Activated CD4-positive, alpha-beta T cell treated with anti-CD3 and anti-CD28 coated beads, Interleukin-2, amount 10 ng/mL, durations not matched to agents 7 days and 5 days (primary cell): Measurements from ENCODE around the gene BMI1. TPM values are rescaled to one million over a fixed set of nuclear protein-coding genes. Genes with fewer than 3 reads are reported as not detected.
"Not testable (repeated sequence)": the region's sequence is repeated elsewhere in the genome, so short reads cannot be mapped to it uniquely, and the experiment has no call there.

ENCODE experiments used
- CTCF ChIA-PET: fragments of 350-600 bp; sonication (Branson Sonifier 250); formaldehyde crosslinking; loops from one replicate; lab custom pipeline; 2021; ENCODE audit warnings: antibody characterized with exemption; lab: Charles Lee
- POLR2A ChIA-PET: fragments of 350-600 bp; sonication (Branson Sonifier 250); formaldehyde crosslinking; loops from one replicate; lab custom pipeline; 2021; ENCODE audit warnings: antibody characterized with exemption; lab: Charles Lee
- DNase-seq: peaks from one replicate; pipeline ENCODE4 v3.0.0-alpha.2; 2020
- H3K27ac Mint-ChIP-seq: one replicate; pipeline ENCODE4 v1.8.0; 2021; ENCODE audit warnings: mild to moderate bottlenecking, moderate library complexity, mixed read lengths
- H3K27me3 Mint-ChIP-seq: one replicate; pipeline ENCODE4 v1.8.0; 2021; ENCODE audit warnings: mixed read lengths
- H3K36me3 Mint-ChIP-seq: one replicate; pipeline ENCODE4 v1.8.0; 2021; ENCODE audit warnings: low read depth, mixed read lengths
- H3K4me1 Mint-ChIP-seq: one replicate; pipeline ENCODE4 v1.8.0; 2021; ENCODE audit warnings: mixed read lengths
- H3K4me3 Mint-ChIP-seq: one replicate; pipeline ENCODE4 v1.8.0; 2021; ENCODE audit warnings: mild to moderate bottlenecking, moderate library complexity, mixed read lengths
- H3K9me3 Mint-ChIP-seq: one replicate; pipeline ENCODE4 v1.8.0; 2021; ENCODE audit warnings: mixed read lengths
- total RNA-seq, 2 experiments: library from RNA; stranded (reverse); gene quantifications; one replicate each; pipeline ENCODE4 v1.2.3, GENCODE V29; 2021

BMI1 gene
- total RNA-seq, 2 experiments from 2014 or later = 29.5 to 30.3 TPM

DNA sequence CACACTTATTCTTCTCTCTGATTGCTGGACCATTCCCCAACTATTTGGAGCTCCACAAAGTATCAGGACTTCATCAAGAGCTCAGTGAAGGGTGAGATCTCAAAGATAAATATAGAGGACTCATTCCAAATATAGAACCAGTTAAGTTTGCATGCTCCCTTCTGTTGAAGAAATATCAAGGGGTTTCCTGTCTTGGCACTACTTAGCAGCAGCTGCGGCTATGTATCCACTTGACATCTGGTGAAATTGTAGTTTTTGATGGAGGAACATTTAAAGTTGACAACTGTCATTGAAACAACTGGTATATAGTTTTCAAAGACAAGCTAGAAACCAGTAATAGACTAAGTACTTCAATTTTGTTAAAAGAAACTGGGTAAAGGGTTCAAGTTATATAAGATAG is 23.4 kb downstream of the BMI1 start:
- Mint-ChIP-seq H3K36me3 (peaks cover 8% of the 10 kb centered on the region), H3K4me1 (peaks cover 34% of the 10 kb centered on the region), H3K27me3 (peaks cover 75% of the 10 kb centered on the region), H3K9me3 (no peaks in the 10 kb centered on the region), H3K27ac (no peak overlapping the region), H3K4me3 (no peak overlapping the region)
- DNase-seq = no peak
- ChIA-PET CTCF (interaction anchor here (0.7 to 1.4 kb wide), 2 partner anchors 10 to 131 kb away, joined by 3 read pairs; no protein-coding TSS in a partner anchor), POLR2A (no interaction called here)

DNA sequence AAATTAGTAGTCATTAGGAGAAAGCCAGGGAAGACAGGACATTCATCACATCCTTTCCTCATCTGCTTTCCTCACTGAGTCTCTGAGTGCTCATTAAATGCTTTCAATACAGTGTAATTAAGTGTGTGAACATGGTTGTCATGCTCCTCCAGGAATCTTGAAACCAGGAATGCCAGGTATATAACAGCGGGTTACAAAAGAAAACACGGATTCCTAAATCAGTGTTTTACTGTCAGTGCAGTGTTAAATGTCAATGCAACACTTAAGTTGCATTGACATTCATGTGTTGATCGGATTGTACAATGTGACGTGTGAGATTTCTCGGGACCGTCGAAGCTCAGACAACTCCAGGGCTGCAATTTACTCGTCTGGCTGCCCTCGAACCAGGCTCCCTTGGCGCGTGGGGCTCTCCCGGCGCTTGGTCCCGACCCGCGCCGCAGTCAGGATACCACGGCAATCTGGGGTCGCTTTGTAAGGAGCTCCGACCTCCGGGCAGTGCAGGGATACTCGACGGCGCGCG is 23.9 kb downstream of the BMI1 start:
- peak overlapping the region; percentile 41 for H3K27ac Mint-ChIP-seq
- peaks cover 74% of the 10 kb centered on the region for H3K27me3 Mint-ChIP-seq
- peaks cover 8% of the 10 kb centered on the region for H3K36me3 Mint-ChIP-seq
- DNase-seq = no peak
- H3K9me3 Mint-ChIP-seq = no peaks in the 10 kb centered on the region
- ChIA-PET CTCF (interaction anchor here (1.0 to 1.4 kb wide), 3 partner anchors 10 to 29 kb away, joined by 3 to 4 read pairs (median 3); no protein-coding TSS in a partner anchor), POLR2A (no interaction called here)
- H3K4me3 Mint-ChIP-seq = peak overlapping the region; percentile 56
- H3K4me1 Mint-ChIP-seq = peaks cover 29% of the 10 kb centered on the region

DNA sequence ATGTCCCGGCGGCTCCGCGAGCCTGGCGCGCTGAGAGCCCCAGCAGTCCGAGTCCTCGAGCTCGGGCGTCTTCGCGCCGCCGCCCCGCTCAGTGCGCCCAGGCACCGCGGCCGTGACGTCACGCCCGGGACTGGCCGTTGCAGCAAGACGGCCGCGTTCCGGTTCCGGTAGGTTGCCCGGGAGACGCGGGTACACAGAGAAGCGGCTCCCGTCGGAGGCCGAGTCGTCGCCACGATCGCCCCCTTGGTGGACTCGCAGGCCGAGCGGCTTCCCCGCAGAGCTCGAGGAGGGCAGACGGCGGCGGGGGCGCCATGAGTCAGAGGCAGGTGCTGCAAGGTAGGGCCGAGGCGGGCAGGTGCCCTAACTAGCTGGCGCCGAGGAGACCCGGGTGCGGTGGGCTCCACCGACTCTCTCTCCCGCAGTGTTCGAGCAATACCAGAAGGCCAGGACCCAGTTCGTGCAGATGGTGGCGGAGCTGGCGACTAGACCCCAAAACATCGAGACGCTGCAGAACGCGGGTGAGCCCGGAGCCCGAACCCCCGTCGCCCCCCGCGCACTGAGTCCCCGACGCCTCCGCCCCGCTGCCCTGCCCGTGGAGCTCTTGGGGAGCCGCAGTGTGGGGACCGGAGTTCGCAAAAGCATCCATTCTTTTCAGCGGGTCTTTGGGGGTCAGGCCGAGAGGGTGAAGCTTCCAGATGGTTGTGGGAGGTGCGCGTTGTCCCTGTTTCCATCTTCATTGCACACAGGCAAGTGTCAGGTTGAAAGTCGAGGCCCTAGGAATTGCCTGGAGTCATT is 24.6 kb downstream of the BMI1 start, which contains the start of gene SPAG6:
SPAG6 (plus strand) TSS at position 196 of the 795 bp plus-strand sequence; CDS start at position 312, 116 bp downstream.
- ChIA-PET POLR2A (no interaction called here), CTCF (interaction anchor here (0.6 to 1.4 kb wide), 4 partner anchors 9 to 337 kb away, joined by 3 to 4 read pairs (median 3); no protein-coding TSS in a partner anchor)
- DNase-seq = peak; percentile 52
- Mint-ChIP-seq H3K27ac (peak within 1 kb of the TSS; percentile 73), H3K27me3 (peaks cover 72% of the 10 kb centered on the region), H3K4me3 (peak within 1 kb of the TSS; percentile 56), H3K4me1 (peaks cover 24% of the 10 kb centered on the region), H3K36me3 (peaks cover 8% of the 10 kb centered on the region), H3K9me3 (no peaks in the 10 kb centered on the region)

DNA sequence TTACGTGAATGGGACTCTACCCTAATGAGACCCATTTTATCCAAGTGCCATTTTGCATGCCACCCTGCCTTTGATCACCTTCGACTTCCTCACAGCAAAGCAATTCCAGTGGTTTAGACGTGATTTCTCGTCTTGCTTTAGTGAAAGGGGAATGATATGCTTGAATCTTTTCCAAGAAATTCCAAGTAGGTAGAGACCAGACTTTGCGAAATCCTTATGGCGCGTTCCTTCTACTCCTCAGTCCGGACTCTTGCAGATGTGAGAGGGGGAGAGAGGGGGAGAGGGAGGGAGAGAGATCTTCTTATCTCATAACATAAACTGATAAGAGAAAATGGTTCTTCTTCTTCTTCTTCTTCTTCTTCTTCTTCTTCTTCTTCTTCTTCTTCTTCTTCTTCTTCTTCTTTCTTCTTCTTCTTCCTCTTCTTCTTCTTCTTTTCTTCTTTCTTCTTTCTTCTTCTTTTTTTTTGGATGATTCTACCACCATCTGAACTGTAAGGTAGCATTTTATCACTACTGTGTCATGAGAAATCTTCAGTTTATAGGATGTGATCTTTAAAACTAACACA is 25.3 kb downstream of the BMI1 start:
- Mint-ChIP-seq H3K27ac (peak overlapping the region; percentile 73), H3K4me1 (peaks cover 24% of the 10 kb centered on the region), H3K27me3 (peaks cover 74% of the 10 kb centered on the region), H3K36me3 (peaks cover 8% of the 10 kb centered on the region), H3K4me3 (peak overlapping the region; percentile 27), H3K9me3 (no peaks in the 10 kb centered on the region)
- DNase-seq = no peak
- ChIA-PET POLR2A (no interaction called here), CTCF (interaction anchor here (1.0 kb wide), 1 partner anchor 10 kb away, joined by 4 read pairs; no protein-coding TSS in a partner anchor)

DNA sequence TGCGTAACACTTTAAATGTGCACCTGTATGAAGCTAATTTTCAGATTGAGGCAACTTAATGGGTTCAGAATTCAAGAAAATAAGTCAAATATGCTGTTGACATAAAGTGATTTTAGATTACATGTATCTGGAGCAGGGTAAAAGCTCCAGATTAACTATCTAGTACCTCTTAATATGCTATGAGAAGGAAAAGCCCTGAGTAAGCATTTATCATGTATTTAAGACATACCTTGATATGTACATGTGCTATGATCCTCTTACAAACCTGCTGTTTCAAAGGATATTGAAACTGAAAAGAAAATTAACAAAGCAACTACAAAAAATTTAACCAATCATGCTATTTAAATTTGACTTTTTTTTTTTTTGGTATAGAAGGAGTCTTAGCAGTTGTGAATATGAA is 28.9 kb downstream of the BMI1 start:
- DNase-seq = no peak
- peaks cover 47% of the 10 kb centered on the region for H3K27me3 Mint-ChIP-seq
- no peak overlapping the region for H3K4me3 Mint-ChIP-seq
- no peak overlapping the region for H3K27ac Mint-ChIP-seq
- ChIA-PET POLR2A (no interaction called here), CTCF (interaction anchor here (1.1 to 1.7 kb wide), 2 partner anchors 9 to 10 kb away, joined by 3 to 4 read pairs; no protein-coding TSS in a partner anchor)
- H3K36me3 Mint-ChIP-seq = peaks cover 3% of the 10 kb centered on the region
- peaks cover 10% of the 10 kb centered on the region for H3K4me1 Mint-ChIP-seq
- H3K9me3 Mint-ChIP-seq = no peaks in the 10 kb centered on the region

DNA sequence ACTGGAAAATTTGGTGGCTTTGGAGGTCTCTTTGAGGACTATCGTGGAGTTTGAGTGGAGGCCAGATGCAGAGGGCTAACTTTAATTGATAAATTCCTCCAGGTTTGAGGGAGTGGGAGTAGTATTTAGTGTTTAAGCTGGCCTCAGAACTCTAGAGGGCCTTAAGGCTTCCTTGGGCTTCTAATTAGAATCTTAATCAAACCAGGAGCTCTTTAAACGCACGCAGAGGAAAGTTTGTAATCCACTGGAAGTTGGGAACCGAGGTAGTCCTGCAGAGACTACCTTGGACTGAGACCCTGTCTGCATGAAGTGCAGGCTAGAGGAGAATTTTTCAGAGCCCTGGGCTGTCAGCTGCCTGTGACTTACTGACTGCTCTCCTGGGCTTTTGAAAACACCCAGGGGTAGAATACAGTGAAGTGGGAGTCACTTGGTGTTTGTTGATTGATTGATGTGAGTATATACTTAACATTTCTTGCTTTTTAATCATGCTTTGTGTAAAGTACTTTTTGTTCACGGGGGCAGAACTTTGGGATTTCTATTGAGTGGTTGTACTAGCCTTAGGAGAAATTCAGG is 30.3 kb downstream of the BMI1 start:
- DNase-seq = no peak
- CTCF ChIA-PET = interaction anchor here (0.7 kb wide), 1 partner anchor 23 kb away, joined by 3 read pairs; no protein-coding TSS in a partner anchor
- POLR2A ChIA-PET = no interaction called here
- Mint-ChIP-seq H3K27me3 (peaks cover 39% of the 10 kb centered on the region), H3K36me3 (peaks cover 2% of the 10 kb centered on the region), H3K27ac (no peak overlapping the region), H3K4me3 (no peak overlapping the region), H3K9me3 (no peaks in the 10 kb centered on the region), H3K4me1 (peaks cover 2% of the 10 kb centered on the region)

DNA sequence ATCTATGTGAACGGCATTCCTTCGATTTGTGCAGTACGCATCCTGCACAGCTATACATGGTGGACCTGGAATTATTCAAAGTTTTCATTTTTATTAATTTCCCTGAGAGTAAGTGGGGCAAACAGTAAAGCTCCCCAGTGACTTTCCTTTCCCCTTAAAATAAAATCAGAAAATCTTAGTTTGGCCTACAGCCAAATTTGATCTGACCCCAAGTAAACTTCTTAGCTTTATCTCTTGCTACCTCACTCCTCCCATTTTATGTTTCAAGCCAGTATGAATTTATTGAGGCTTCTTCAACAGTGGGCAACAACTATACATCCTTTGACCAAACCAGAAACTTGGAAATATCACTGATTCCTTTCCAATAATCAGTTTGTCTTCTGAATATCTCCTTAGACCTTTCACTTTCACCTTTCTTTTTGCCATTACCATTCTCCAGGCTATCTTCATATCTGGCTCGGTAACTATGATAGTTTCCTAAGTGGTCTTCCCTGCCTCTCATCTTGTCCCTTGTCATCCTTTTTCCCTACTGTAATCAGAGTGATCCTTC is 35.5 kb downstream of the BMI1 start:
- H3K36me3 Mint-ChIP-seq = no peaks in the 10 kb centered on the region
- H3K4me1 Mint-ChIP-seq = no peaks in the 10 kb centered on the region
- ChIA-PET CTCF (interaction anchor here (1.2 kb wide), 2 partner anchors 11 to 14 kb away, joined by 4 read pairs; partner anchors contain the start of gene SPAG6), POLR2A (no interaction called here)
- H3K27me3 Mint-ChIP-seq = peaks cover 9% of the 10 kb centered on the region
- H3K27ac Mint-ChIP-seq = no peak overlapping the region
- no peaks in the 10 kb centered on the region for H3K9me3 Mint-ChIP-seq
- no peak overlapping the region for H3K4me3 Mint-ChIP-seq
- no peak for DNase-seq

DNA sequence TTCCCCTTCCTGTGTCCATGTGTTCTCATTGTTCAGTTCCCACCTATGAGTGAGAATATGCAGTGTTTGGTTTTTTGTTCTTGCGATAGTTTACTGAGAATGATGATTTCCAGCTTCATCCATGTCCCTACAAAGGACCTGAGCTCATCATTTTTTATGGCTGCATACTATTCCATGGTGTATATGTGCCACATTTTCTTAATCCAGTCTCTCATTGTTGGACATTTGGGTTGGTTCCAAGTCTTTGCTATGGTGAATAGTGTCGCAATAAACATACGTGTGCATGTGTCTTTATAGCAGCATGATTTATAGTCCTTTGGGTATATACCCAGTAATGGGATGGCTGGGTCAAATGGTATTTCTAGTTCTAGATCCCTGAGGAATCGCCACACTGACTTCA is 36.9 kb downstream of the BMI1 start:
- POLR2A ChIA-PET, H3K9me3 Mint-ChIP-seq, DNase-seq, H3K4me3 Mint-ChIP-seq, H3K27ac Mint-ChIP-seq, CTCF ChIA-PET, H3K27me3 Mint-ChIP-seq, H3K4me1 Mint-ChIP-seq, H3K36me3 Mint-ChIP-seq: not testable (repeated sequence)

DNA sequence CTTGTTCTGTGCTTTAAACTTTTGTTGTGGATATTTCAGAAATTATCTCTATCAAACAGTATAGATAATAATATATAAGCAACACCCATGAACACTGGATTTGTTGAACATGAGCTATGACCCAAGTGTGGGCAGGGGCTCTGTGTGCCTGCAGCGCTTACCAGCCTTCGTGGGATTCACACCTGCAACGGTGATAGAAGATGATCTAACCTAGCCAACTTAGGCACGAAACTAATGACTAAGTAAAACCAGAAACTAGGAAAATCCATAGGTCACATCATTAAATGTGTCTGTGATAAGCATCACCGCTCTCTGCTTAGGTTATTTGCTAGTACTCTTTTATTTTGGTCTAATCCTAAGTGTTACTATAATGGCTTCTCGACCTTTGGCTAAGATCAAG is 42.4 kb downstream of the BMI1 start:
- H3K4me1 Mint-ChIP-seq = peaks cover 17% of the 10 kb centered on the region
- no peaks in the 10 kb centered on the region for H3K9me3 Mint-ChIP-seq
- H3K27ac Mint-ChIP-seq = no peak overlapping the region
- DNase-seq = no peak
- H3K36me3 Mint-ChIP-seq = peaks cover 2% of the 10 kb centered on the region
- POLR2A ChIA-PET = no interaction called here
- H3K27me3 Mint-ChIP-seq = no peaks in the 10 kb centered on the region
- CTCF ChIA-PET = interaction anchor here (1.1 to 1.3 kb wide), 2 partner anchors 10 to 39 kb away, joined by 3 read pairs; no protein-coding TSS in a partner anchor
- no peak overlapping the region for H3K4me3 Mint-ChIP-seq

DNA sequence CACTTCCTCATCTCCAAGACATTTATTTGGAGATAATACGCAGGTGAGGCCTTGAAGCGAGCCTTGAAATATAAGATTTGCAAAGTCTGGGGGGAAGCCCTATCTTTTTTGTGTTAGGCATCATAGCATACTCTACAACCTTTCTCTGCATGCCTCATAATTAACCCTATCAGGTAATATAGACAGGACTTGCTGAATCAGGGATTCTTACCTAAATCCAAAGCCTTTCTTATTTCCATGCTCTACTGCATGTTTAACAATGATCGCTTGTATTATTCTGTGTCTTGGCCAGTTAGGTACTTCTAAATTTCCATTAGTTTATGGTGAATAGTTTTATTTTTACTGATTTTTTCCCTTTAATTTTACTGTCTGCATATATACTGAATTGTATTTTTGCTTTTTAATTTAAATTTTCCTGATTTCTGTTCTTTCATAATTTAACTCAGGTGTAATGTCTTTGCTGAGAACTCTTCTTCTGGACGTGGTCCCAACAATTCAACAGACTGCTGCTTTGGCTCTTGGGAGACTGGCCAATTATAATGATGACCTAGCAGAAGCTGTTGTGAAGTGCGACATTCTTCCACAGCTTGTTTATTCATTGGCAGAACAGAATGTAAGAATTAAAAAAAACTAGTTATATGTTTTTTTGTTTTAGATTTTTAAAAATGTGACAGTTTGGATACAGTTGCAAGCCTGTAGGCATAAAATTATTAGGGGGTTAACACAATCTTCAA is 43.7 kb downstream of the BMI1 start:
- CTCF ChIA-PET = no interaction called here
- POLR2A ChIA-PET = no interaction called here
- Mint-ChIP-seq H3K27ac (no peak overlapping the region), H3K27me3 (no peaks in the 10 kb centered on the region), H3K4me1 (peaks cover 27% of the 10 kb centered on the region), H3K36me3 (peaks cover 4% of the 10 kb centered on the region), H3K4me3 (no peak overlapping the region), H3K9me3 (no peaks in the 10 kb centered on the region)
- no peak for DNase-seq

DNA sequence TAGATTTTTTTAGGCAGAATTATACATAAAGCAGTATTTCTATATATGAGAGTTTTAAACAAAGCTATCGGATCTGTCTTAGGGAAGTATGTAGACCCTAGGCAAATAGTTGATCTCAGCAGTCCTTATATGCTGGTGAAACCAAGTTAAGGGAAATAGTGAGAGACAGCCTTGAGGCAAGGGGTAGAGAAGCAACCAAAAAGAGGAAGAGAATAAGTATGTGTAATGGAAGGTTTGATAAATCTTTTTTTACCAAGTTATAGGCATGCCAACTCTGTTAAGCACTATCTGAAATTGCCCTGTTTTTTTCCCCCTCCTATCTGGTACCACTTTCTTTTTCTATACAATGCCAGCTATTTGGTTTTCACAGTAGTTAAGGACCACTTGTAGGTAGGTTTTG is 44.3 kb downstream of the BMI1 start:
- POLR2A ChIA-PET = no interaction called here

More for the DNA sequence above, 44.3 kb downstream of the BMI1 start:
- no peak for DNase-seq
- Mint-ChIP-seq H3K9me3 (no peaks in the 10 kb centered on the region), H3K4me3 (no peak overlapping the region), H3K27me3 (no peaks in the 10 kb centered on the region), H3K4me1 (peaks cover 32% of the 10 kb centered on the region), H3K27ac (no peak overlapping the region), H3K36me3 (peaks cover 4% of the 10 kb centered on the region)
- CTCF ChIA-PET = interaction anchor here (1.1 kb wide), 1 partner anchor 100 kb away, joined by 4 read pairs; no protein-coding TSS in a partner anchor
